ENCODE measurements around the gene TRIP4.
A peak's percentile ranks its signal among the peaks of the same experiment; 100 is the strongest.

TRIP4 gene

GRCh38 chr15:64429448-64429847 is 41.8 kb downstream of the TRIP4 start:
- no peak for TF ChIP-seq CTCF (IDR thresholded peaks at IDR 0.05; ENCODE audit: extremely low read depth, insufficient read depth, missing control alignments)
- in situ Hi-C loops (cut with MboI; ENCODE audit: low pct_unique_long_range_greater_than_20kb, low sequenced_read_pairs, unreplicated experiment) = loop anchor here (25.0 kb wide), 1 partner anchor 233 kb away; no protein-coding TSS in a partner anchor
- DNase-seq (ENCODE audit: low spot score) = no peak

GRCh38 chr15:64430000-64430735 is 42.5 kb downstream of the TRIP4 start:
- peak; percentile 19 for DNase-seq (ENCODE audit: low spot score)
- in situ Hi-C loops (cut with MboI; ENCODE audit: low pct_unique_long_range_greater_than_20kb, low sequenced_read_pairs, unreplicated experiment) = loop anchor here (25.0 kb wide), 1 partner anchor 232 kb away; no protein-coding TSS in a partner anchor
- no peak for TF ChIP-seq CTCF (IDR thresholded peaks at IDR 0.05; ENCODE audit: extremely low read depth, insufficient read depth, missing control alignments)

- TF ChIP-seq CTCF (IDR thresholded peaks at IDR 0.05; ENCODE audit: extremely low read depth, insufficient read depth, missing control alignments) = no peak
- in situ Hi-C loops (cut with MboI; ENCODE audit: low pct_unique_long_range_greater_than_20kb, low sequenced_read_pairs, unreplicated experiment) = loop anchor here (25.0 kb wide), 1 partner anchor 224 kb away; no protein-coding TSS in a partner anchor
- DNase-seq (ENCODE audit: low spot score) = no peak
These were observed 50.3 kb downstream of the TRIP4 start for GRCh38 chr15:64437982-64438381.

- TF ChIP-seq CTCF (IDR thresholded peaks at IDR 0.05; ENCODE audit: extremely low read depth, insufficient read depth, missing control alignments) = no peak
- no peak for DNase-seq (ENCODE audit: low spot score)
- in situ Hi-C loops (cut with MboI; ENCODE audit: low pct_unique_long_range_greater_than_20kb, low sequenced_read_pairs, unreplicated experiment) = loop anchor here (25.0 kb wide), 1 partner anchor 223 kb away; no protein-coding TSS in a partner anchor
These were observed 51.2 kb downstream of the TRIP4 start for GRCh38 chr15:64438653-64439447.

GRCh38 chr15:64441852-64442251 is 54.2 kb downstream of the TRIP4 start:
- no peak for DNase-seq (ENCODE audit: low spot score)
- no peak for TF ChIP-seq CTCF (IDR thresholded peaks at IDR 0.05; ENCODE audit: extremely low read depth, insufficient read depth, missing control alignments)
- in situ Hi-C loops (cut with MboI; ENCODE audit: low pct_unique_long_range_greater_than_20kb, low sequenced_read_pairs, unreplicated experiment) = loop anchor here (25.0 kb wide), 1 partner anchor 220 kb away; no protein-coding TSS in a partner anchor

- no peak for DNase-seq (ENCODE audit: low spot score)
- in situ Hi-C loops (cut with MboI; ENCODE audit: low pct_unique_long_range_greater_than_20kb, low sequenced_read_pairs, unreplicated experiment) = loop anchor here (25.0 kb wide), 1 partner anchor 219 kb away; no protein-coding TSS in a partner anchor
- no peak for TF ChIP-seq CTCF (IDR thresholded peaks at IDR 0.05; ENCODE audit: extremely low read depth, insufficient read depth, missing control alignments)
These were observed 55.4 kb downstream of the TRIP4 start for GRCh38 chr15:64443016-64443415.

Data from GM13977 (cell line).